Choroid plexus epithelial cell (primary cell): Measurements from ENCODE around the gene GTPBP2.

Source experiments
- DNase-seq: peaks from one replicate; pipeline ENCODE4 v3.0.0-alpha.2; 2010; ENCODE audit warnings: low read depth
- H3K4me3 ChIP-seq: 2 replicates; pipeline ENCODE4 v1.5.1; 2011; ENCODE audit warnings: low read depth, mild to moderate bottlenecking, control low read depth, low read length, moderate library complexity
- TF ChIP-seq, protein P1 (sequence below): conservative IDR thresholded peaks from 2 replicates; pipeline ENCODE4 v1.5.1; 2011; ENCODE audit warnings: low read depth, mild to moderate bottlenecking, control low read depth, inconsistent platforms, low read length, moderate library complexity

The GTPBP2 gene

DNA sequence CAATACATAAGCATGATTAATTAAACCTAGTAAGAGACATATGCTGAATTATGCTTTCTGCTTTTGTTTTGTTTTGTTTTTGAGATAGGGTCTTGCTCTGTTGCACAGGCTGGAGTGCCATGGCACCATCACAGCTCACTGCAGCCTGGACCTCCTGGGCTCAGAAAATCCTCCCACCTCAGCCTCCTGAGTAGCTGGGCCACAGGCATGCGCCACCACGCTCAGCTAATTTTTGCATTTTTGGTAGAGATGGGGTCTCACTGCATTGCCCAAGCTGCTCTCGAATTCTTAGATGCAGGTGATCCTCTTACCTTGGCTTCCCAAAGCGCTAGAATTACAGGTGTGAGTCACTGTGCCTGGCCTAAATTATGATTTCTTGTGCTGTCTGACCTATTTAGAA is 57.0 kb downstream of the GTPBP2 start:
- no peak overlapping the region for H3K4me3 ChIP-seq
- TF ChIP-seq, protein P1, sequence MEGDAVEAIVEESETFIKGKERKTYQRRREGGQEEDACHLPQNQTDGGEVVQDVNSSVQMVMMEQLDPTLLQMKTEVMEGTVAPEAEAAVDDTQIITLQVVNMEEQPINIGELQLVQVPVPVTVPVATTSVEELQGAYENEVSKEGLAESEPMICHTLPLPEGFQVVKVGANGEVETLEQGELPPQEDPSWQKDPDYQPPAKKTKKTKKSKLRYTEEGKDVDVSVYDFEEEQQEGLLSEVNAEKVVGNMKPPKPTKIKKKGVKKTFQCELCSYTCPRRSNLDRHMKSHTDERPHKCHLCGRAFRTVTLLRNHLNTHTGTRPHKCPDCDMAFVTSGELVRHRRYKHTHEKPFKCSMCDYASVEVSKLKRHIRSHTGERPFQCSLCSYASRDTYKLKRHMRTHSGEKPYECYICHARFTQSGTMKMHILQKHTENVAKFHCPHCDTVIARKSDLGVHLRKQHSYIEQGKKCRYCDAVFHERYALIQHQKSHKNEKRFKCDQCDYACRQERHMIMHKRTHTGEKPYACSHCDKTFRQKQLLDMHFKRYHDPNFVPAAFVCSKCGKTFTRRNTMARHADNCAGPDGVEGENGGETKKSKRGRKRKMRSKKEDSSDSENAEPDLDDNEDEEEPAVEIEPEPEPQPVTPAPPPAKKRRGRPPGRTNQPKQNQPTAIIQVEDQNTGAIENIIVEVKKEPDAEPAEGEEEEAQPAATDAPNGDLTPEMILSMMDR = no peak
- no peak for DNase-seq

DNA sequence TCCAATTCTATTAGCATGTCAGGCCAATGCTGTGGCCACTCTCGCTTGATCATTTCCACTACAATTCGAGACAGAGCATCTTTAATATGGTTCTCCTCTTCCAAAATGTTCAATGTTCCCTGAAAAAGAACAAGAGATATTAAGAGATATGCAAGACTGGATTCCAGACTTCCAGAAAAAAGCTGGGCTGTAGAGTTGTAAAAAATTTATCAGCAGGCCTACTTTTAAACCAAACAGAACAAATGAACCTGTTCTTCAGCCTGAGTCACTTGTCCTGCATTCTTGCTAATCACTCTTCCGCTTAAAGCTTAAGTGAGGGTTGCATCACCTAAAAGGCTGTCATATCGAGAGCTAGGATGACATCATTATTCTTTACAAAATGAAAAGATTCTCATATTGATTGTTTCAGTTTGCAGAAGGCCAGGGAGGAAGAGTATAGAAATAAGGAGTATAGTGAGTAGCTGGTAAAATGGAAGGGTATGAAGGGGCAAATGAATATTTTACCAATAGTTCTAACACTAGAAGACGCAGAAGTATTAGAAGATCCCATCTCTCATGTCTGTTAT is 58.1 kb downstream of the GTPBP2 start:
- TF ChIP-seq, protein P1 = no peak
- no peak overlapping the region for H3K4me3 ChIP-seq
- DNase-seq = peak; percentile 68
